MCF 10A (cell line): Measurements from ENCODE around the gene FBXO17. TPM values are rescaled to one million over a fixed set of nuclear protein-coding genes. Genes with fewer than 3 reads are reported as not detected.

Experiments used
- BruUV-seq: library from RNA; stranded (reverse); fragments of 400-500 nt; replicated peaks from 2 replicates; lab custom pipeline; 2021; lab: Mats Ljungman, UMichigan
- CTCF ChIA-PET: fragments of 300-600 bp; sonication (Branson Sonifier 250); formaldehyde crosslinking; extraction: SDS; loops from one replicate; lab custom pipeline; 2021; ENCODE audit warnings: antibody characterized with exemption, inconsistent platforms; lab: Yijun Ruan, JAX
- POLR2A ChIA-PET: fragments of 300-600, 350-650 bp; sonication (Branson Sonifier 250); formaldehyde crosslinking; extraction: SDS; loops from one replicate; lab custom pipeline; 2020; ENCODE audit warnings: antibody characterized with exemption, inconsistent platforms; lab: Yijun Ruan, JAX
- DNase-seq: peaks from one replicate; pipeline ENCODE4 v3.0.0-alpha.2; 2018; ENCODE audit not compliant: unreplicated experiment
- H3K27ac Mint-ChIP-seq: one replicate; pipeline ENCODE4 v1.8.0; 2022; ENCODE audit warnings: mild to moderate bottlenecking, low read depth, mixed read lengths; ENCODE audit not compliant: unreplicated experiment
- H3K27me3 Mint-ChIP-seq: one replicate; pipeline ENCODE4 v1.8.0; 2022; ENCODE audit warnings: mixed read lengths; ENCODE audit not compliant: insufficient read depth, unreplicated experiment
- H3K36me3 Mint-ChIP-seq: one replicate; pipeline ENCODE4 v1.8.0; 2022; ENCODE audit warnings: mild to moderate bottlenecking, moderate library complexity, mixed read lengths; ENCODE audit not compliant: insufficient read depth, unreplicated experiment
- H3K4me1 Mint-ChIP-seq: one replicate; pipeline ENCODE4 v1.8.0; 2022; ENCODE audit warnings: mixed read lengths; ENCODE audit not compliant: insufficient read depth, unreplicated experiment
- H3K4me3 Mint-ChIP-seq: one replicate; pipeline ENCODE4 v1.8.0; 2022; ENCODE audit warnings: mild to moderate bottlenecking, moderate library complexity, mixed read lengths; ENCODE audit not compliant: unreplicated experiment
- H3K9me3 Mint-ChIP-seq: one replicate; pipeline ENCODE4 v1.8.0; 2022; ENCODE audit warnings: mixed read lengths; ENCODE audit not compliant: unreplicated experiment
- CTCF ChIP-seq: fragments of 200-600 bp; IDR thresholded peaks from one replicate; pipeline ENCODE4 v1.8.0; 2022; ENCODE audit warnings: antibody characterized with exemption, mild to moderate bottlenecking; ENCODE audit not compliant: unreplicated experiment
- intact Hi-C: fragments of 100-400 bp; cut with micrococcal nuclease; formaldehyde crosslinking; loops from 2 replicates; pipeline ENCODE4 v1.14.1; 2022
- total RNA-seq: library from RNA; stranded (reverse); gene quantifications from 2 replicates; pipeline ENCODE4 v1.2.3, GENCODE V29; 2022

FBXO17 gene
- total RNA-seq, 1 experiment from 2014 or later = 5.8 TPM

- ChIA-PET POLR2A (no interaction called here), CTCF (no interaction called here)
- no peaks in the 10 kb centered on the region for H3K9me3 Mint-ChIP-seq
- no TSS peak for BruUV-seq
- no peak overlapping the region for H3K4me3 Mint-ChIP-seq
- no peak overlapping the region for H3K27ac Mint-ChIP-seq
- H3K27me3 Mint-ChIP-seq = peaks cover 14% of the 10 kb centered on the region
- TF ChIP-seq CTCF = no peak
- H3K36me3 Mint-ChIP-seq = no peaks in the 10 kb centered on the region
- no peak for DNase-seq
- intact Hi-C loops = no loop called here
- H3K4me1 Mint-ChIP-seq = no peaks in the 10 kb centered on the region
Measured at GRCh38 chr19:39008137-39008536, 32.6 kb upstream of the FBXO17 start.

DNA sequence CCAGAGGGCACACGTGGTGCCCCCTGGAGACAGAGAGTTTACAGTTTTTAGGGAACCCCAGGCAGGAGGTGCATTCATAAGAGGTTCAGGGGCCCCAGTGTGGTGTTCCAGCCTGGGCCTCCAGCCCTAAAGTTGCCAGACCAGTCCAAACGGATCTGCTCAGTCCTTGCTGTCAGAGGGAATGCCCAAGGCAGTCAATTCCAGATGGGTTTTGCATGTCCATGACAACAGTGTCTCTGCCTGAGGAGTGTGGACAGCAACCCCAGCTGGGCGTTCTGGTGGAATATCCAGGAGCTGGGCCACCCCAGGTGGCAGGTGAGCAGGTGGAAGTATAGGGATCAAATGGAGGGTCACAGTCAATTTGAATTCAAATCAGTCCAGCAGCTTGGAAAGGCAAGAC lies 31.6 kb upstream of the FBXO17 start:
- CTCF ChIA-PET = no interaction called here
- Mint-ChIP-seq H3K4me3 (no peak overlapping the region), H3K27ac (no peak overlapping the region), H3K36me3 (no peaks in the 10 kb centered on the region), H3K9me3 (no peaks in the 10 kb centered on the region), H3K4me1 (no peaks in the 10 kb centered on the region), H3K27me3 (peaks cover 14% of the 10 kb centered on the region)
- no TSS peak for BruUV-seq
- DNase-seq = no peak
- POLR2A ChIA-PET = no interaction called here
- intact Hi-C loops = no loop called here
- no peak for TF ChIP-seq CTCF

DNA sequence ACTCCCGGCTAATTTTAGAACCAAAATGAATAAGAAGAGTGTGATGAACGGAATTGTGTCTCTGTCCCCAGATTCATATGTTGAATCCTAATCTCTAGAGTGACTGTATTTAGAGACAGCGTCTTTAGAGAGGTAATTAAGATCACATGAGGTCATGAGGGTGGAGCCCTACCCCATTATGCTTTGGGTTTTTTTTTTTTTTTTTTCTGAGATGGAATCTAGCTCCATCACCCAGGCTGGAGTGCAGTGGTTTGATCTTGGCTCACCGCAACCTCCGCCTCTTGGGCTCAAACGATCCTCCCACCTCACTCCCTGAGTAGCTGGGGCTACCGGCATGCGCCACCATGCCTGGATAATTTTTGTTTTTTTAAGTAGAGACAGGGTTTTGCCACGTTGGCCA lies 28.9 kb upstream of the FBXO17 start:
- CTCF ChIA-PET = no interaction called here
- Mint-ChIP-seq H3K36me3 (no peaks in the 10 kb centered on the region), H3K9me3 (no peaks in the 10 kb centered on the region), H3K4me1 (no peaks in the 10 kb centered on the region), H3K27ac (no peak overlapping the region), H3K4me3 (no peak overlapping the region), H3K27me3 (peaks cover 10% of the 10 kb centered on the region)
- POLR2A ChIA-PET = no interaction called here
- no peak for TF ChIP-seq CTCF
- DNase-seq = no peak
- intact Hi-C loops = no loop called here
- BruUV-seq = no TSS peak

DNA sequence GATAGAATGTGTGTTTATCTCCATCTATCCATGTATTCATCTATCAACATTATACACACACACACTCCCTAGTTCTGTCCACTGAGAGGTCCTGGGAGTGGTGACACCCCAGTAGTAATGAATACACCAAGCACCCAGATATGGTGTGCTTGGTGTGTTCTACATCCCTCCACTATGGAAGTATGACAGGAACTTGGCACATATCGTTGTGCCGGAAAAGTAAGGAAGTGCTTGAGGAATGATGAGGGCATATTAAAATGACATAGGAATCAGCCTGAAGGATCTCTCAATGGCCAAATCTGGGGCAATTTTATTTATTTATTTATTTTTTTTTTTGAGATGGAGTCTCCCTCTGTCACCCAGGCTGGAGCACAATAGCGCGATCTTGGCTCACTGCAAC lies 28.3 kb upstream of the FBXO17 start:
- DNase-seq = no peak
- BruUV-seq = no TSS peak
- TF ChIP-seq CTCF = no peak
- H3K9me3 Mint-ChIP-seq = no peaks in the 10 kb centered on the region
- no peak overlapping the region for H3K4me3 Mint-ChIP-seq
- no peaks in the 10 kb centered on the region for H3K36me3 Mint-ChIP-seq
- H3K27me3 Mint-ChIP-seq = peaks cover 4% of the 10 kb centered on the region
- ChIA-PET POLR2A (no interaction called here), CTCF (no interaction called here)
- H3K4me1 Mint-ChIP-seq = no peaks in the 10 kb centered on the region
- no peak overlapping the region for H3K27ac Mint-ChIP-seq
- intact Hi-C loops = no loop called here
